Thoracic aorta (tissue), 2 donors: Measurements from ENCODE around the gene AMZ1. TPM values are rescaled to one million over a fixed set of nuclear protein-coding genes. Genes with fewer than 3 reads are reported as not detected.
"Not testable (repeated sequence)": the region's sequence is repeated elsewhere in the genome, so short reads cannot be mapped to it uniquely, and the experiment has no call there.

Experiments
- ATAC-seq: fragments of 150-250 bp; one replicate; pipeline ENCODE4 v1.8.0; 2017; ENCODE audit warnings: low read depth; ENCODE audit not compliant: insufficient number of reproducible peaks, low FRiP score
- DNase-seq: peaks from one replicate; pipeline ENCODE4 v3.0.0-alpha.2; 2020; ENCODE audit warnings: low spot score
- H3K27ac ChIP-seq, 2 donors: fragments of 200-600 bp; sonication (generic); 1 replicate in 1 of 2; 2 replicates in 1 of 2; pipeline ENCODE4 v1.5.1; 2016; ENCODE audit warnings: mild to moderate bottlenecking in 2 of 2, moderate library complexity in 2 of 2
- H3K27me3 ChIP-seq: fragments of 200-600 bp; sonication (generic); replicated peaks from 2 replicates; pipeline ENCODE4 v1.6.0; 2016; ENCODE audit warnings: mild to moderate bottlenecking; ENCODE audit not compliant: insufficient read depth
- H3K36me3 ChIP-seq: fragments of 200-600 bp; sonication (generic); one replicate; pipeline ENCODE4 v1.5.1; 2016
- H3K4me1 ChIP-seq, 2 donors: fragments of 200-600 bp; sonication (generic); 1 replicate in 1 of 2; 2 replicates in 1 of 2; pipeline versions ENCODE4 v1.5.1 to v1.6.0; 2016; ENCODE audit warnings: low read depth in 2 of 2, mild to moderate bottlenecking in 1 of 2; ENCODE audit not compliant: control insufficient read depth in 1 of 2
- H3K4me3 ChIP-seq: fragments of 200-600 bp; sonication (generic); 2 replicates; pipeline ENCODE4 v1.5.1; 2016; ENCODE audit warnings: mild to moderate bottlenecking
- H3K9me3 ChIP-seq: fragments of 200-600 bp; sonication (generic); 2 replicates; pipeline ENCODE4 v1.5.1; 2016
- CTCF ChIP-seq: fragments of 200-600 bp; sonication (generic); IDR thresholded peaks from one replicate; pipeline ENCODE4 v1.5.1; 2019; ENCODE audit warnings: antibody characterized with exemption
- total RNA-seq, 2 donors: library from RNA; depleted of rRNA; stranded (reverse); fragments of >200 nt; gene quantifications; one replicate each; pipeline versions ENCODE4 v1.1.0 to v1.2.3, GENCODE V29; 2016

Gene AMZ1
- total RNA-seq, 2 donors from 2014 or later = 1.4 to 3.7 TPM

DNA sequence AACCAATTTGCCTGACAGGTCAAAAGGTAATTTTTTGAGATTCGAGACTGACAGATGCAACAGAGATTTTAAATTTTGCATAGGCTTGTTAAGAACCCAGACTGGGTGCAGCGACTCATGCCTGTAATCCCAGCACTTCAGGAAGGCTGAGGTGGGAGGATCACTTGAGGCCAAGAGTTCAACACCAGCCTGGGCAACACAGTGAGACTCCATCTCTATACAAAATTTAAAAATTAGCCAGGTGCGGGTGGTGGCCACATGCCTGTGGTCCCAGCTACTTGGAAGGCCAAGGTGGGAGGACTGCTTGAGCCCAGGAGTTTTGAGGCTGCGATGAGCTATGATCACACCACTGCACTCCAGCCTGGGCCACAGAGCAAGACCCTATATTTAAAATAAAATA is 34.6 kb downstream of the AMZ1 start:
- no peak for TF ChIP-seq CTCF
- Histone ChIP-seq H3K4me1 (peaks cover 0 to 4% of the 10 kb centered on the region in 2 donors), H3K9me3 (no peaks in the 10 kb centered on the region), H3K36me3 (peaks cover 3% of the 10 kb centered on the region), H3K4me3 (no peak overlapping the region), H3K27me3 (no peaks in the 10 kb centered on the region), H3K27ac (no peak overlapping the region)
- DNase-seq (no peak), ATAC-seq (no peak)

GRCh38 chr7:2723138-2723850 is 35.3 kb downstream of the AMZ1 start:
- no peak for DNase-seq
- TF ChIP-seq CTCF = no peak
- no peaks in the 10 kb centered on the region for H3K9me3 ChIP-seq

GRCh38 chr7:2724036-2724435 is 36.0 kb downstream of the AMZ1 start:
- not testable (repeated sequence) for ATAC-seq, H3K27ac ChIP-seq, H3K4me3 ChIP-seq, H3K27me3 ChIP-seq, DNase-seq, H3K4me1 ChIP-seq, H3K9me3 ChIP-seq, H3K36me3 ChIP-seq

More at GRCh38 chr7:2723138-2723850, 35.3 kb downstream of the AMZ1 start:
- no peaks in the 10 kb centered on the region for H3K27me3 ChIP-seq
- no peak overlapping the region for H3K4me3 ChIP-seq
- no peaks in the 10 kb centered on the region for H3K4me1 ChIP-seq
- H3K36me3 ChIP-seq = peaks cover 3% of the 10 kb centered on the region
- H3K27ac ChIP-seq = no peak overlapping the region
- ATAC-seq = no peak

- no peaks in the 10 kb centered on the region for H3K9me3 ChIP-seq
- no peaks in the 10 kb centered on the region for H3K27me3 ChIP-seq
- DNase-seq (no peak), ATAC-seq (no peak)
- H3K4me1 ChIP-seq = peaks cover 9% of the 10 kb centered on the region in 2 donors
- TF ChIP-seq CTCF = no peak
- H3K36me3 ChIP-seq = peaks cover 2% of the 10 kb centered on the region
- H3K4me3 ChIP-seq = no peak overlapping the region
- H3K27ac ChIP-seq = no peak overlapping the region
Measured at GRCh38 chr7:2724453-2725177, 36.6 kb downstream of the AMZ1 start.

DNA sequence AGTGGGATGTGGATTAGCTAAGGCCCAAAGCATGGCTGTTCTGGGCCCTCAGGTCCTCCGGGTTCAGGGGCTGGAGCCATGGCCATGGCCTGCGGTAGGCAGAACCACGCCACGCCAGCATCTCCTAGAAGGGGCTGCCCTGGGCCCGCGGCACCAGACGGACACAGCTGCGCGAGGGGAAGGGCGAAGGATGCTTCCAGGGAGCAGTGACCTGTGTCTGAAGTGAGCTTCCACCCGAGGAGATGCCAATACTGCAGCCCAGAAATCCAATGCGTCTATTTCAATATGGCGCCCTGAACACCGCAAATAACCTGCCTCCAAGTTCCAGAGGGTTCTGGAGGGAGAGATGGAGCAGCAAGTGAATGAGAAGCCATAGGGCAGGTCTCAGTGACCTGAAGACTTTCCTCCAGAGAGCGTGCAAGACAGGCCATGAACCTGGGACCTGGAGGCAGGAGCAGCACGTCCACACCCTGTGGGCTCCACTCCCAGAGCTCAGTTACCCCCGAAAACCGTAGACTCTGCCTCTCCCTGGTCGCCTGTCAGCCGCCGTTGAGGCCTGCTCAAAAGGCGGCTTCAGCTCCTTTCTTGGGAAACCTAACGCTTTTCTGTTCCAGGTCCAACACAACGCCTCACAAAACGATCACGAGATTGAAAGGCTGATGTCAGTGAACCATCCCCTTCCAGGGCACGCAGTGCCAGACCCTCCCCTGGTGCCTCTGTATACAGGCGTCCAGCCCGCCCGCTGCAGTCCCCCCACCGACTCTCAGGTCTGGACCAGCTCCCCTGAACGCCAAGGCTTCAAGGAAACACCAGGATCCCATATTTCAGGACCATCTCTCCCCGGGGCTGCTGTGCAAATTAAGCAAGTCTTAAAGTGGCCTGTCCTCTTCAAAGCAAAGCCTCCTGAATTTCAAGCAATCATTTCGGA is 37.4 kb downstream of the AMZ1 start:
- ATAC-seq (no peak), DNase-seq (no peak)
- Histone ChIP-seq H3K4me1 (peaks cover 14 to 18% of the 10 kb centered on the region in 2 donors), H3K27me3 (no peaks in the 10 kb centered on the region), H3K4me3 (no peak overlapping the region), H3K27ac (no peak overlapping the region), H3K9me3 (no peaks in the 10 kb centered on the region), H3K36me3 (no peaks in the 10 kb centered on the region)
- no peak for TF ChIP-seq CTCF
